ENCODE data around the gene METTL24.

DNA sequence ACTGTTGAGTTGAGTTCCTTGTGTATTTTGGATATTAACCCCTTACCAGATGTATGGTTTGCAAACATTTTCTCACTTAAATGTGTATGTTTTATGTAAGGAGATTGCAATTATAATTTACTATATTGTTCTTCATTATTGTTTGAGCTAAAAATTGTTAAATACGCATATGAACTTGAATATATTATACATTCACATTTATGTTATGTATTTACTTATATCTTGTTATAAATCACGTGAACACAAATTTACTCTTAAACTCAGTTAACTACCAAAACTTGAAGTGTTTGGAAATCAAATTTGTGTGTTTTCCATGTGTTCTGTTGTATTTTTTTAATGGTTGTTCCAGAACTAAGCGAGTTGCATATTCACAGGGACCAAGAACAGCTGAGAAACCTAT lies 159.6 kb downstream of the METTL24 start:
- TF ChIP-seq CTCF (IDR thresholded peaks at IDR 0.05; ENCODE audit: insufficient read depth, low read length) (no peak), SPI1 (IDR thresholded peaks at IDR 0.05; ENCODE audit: borderline replicate concordance, low read depth) (no peak), REST (IDR thresholded peaks at IDR 0.05; ENCODE audit: insufficient replicate concordance, low read depth) (no peak)
